NCI-H2081 (cell line): ENCODE measurements around the gene REN.

ENCODE experiments used
- DNase-seq, 2 experiments: peaks; one replicate each; lab custom pipeline; 2025; lab: John Stamatoyannopoulos, UW

REN gene

DNA sequence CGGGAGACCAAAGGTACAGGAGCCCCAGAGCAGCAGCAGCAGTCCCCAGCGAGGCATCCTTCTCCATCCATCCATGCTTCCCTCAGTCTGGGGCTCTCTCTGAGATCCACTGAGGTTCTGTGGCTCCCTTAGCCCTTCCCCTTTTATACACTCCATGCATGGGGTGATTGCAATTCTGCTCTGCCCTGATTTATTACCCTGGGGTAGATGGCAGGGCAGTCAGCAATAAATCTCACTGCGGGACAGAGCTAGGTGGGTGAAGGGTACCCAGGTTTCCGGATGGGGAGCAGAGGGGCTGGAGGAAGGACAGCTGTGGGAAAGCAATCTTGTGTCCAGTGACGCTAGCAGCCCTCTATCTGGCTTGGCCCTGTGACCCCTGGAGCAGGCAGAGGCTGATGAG lies at the start of gene REN:
Gene REN, minus strand, starts transcription at position 119 of the 400 bp plus-strand sequence. Its CDS starts 44 bp downstream, at position 75.
- no peak for DNase-seq

DNA sequence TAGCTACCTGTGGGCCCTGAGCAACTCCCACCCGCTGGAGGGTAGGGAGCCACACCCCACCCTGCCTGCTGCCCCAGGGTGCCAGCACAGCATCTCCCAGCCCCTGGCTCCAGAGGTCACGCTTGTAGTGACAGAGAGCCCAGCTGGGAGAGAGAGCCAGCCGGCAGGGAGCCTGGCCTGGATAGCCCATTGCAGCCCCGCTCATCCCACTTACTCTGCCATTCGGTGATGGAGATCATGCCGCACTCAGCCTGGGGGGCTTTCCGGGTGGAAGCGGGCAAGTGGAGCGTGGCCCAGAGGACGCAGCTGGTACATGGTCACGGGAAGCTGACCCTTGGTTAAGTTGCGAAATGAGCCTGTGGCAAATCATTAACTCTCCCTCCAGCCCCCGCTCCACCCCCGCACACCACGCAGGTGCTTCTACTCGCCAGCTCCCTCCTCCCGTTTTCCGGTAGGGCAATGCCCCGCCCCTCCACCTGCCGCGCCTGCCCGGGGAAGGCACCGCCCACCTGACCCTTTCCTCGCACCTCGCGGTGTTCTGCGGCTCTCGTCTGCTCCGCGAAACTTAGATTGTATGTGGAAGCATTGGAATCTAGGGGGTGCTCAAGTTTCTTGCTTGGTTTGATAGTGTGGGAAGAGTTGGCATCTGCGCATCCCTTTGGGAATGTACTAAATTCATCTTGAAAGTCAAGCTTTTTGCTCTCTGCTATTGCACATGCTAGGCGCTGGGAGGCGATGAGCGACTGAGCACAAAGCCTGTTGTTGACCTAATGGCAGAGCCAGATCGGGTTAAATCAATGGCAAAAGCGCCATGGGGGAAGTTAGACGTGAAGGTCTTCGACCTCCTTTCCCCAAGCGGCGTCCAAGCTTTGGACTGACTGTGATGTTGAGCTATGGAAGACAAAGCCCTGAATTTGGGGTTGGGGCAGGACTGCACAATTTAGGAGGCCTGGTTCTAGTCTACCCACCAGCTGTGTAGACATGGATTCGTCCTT lies 47.8 kb upstream of the REN start, which contains the start of gene GOLT1A:
Gene GOLT1A, minus strand, starts transcription at position 321 of the 995 bp plus-strand sequence. Its CDS starts 82 bp downstream, at position 239.
- no peak for DNase-seq

GRCh38 chr1:204212715-204213114 lies 46.6 kb upstream of the REN start:
- no peak for DNase-seq

- no peak for DNase-seq
Observed at GRCh38 chr1:204211046-204211445, 44.9 kb upstream of the REN start.

DNA sequence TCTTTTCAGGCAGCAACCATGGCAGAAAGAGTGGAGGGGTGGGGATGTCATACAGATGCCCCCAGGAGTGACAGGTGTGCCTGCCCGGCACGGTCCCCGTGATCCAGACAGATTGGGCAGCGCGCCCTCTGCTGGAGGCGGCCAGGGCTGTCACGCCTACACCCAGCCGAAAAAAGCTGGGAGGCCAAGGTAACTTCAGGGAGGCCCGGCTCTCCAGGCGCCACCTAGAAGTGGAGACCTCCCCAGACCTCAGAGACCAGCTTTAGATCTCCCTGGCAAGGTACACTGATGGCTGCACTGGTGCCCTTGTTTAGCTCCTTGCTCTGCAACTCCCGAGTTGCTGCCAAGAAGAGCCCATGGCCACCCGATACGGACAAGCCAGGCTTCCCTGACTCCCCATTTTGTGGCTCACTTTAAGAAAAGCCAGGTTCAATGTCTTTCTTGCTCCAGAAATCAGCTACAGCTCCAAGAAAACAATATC lies 41.0 kb upstream of the REN start:
- peak; percentile 19 to 47 for DNase-seq

DNA sequence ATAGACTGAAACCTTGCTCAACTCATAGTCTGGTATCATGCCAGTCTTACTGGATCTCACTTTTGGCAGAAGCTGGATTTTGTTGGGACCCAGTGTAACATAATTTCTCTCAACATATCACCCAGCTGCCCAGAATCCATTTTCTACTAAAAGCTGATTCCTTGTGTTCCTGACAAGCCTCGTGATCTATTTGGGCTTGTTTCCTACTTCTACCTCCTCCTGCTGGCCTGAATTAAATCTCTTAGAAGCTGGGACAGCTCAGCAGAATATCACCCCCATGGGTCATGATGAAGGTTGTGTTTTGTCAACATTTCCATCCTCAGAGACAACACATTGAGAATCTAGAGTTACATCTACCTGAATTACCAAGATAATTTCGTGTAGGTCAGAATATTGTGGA lies 40.0 kb upstream of the REN start:
- DNase-seq: no peak

DNA sequence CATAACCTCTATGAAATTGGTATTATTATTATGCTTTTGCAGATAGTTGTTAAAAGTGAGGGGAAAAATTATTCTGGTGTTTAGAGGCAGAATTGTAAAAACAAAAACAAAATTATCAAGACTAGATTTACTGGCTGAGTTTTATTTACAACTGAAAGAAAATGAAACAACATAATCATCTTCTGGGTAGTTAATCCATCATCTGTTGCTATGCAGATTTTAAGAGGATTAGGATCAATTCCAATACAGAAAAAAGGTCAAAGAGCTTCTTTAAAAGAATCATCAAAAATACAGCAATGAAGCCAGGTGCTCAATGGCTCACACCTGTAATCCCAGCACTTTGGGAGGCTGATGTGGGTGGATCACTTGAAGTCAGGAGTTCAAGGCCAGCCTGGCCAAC lies 39.3 kb upstream of the REN start:
- DNase-seq: no peak

DNA sequence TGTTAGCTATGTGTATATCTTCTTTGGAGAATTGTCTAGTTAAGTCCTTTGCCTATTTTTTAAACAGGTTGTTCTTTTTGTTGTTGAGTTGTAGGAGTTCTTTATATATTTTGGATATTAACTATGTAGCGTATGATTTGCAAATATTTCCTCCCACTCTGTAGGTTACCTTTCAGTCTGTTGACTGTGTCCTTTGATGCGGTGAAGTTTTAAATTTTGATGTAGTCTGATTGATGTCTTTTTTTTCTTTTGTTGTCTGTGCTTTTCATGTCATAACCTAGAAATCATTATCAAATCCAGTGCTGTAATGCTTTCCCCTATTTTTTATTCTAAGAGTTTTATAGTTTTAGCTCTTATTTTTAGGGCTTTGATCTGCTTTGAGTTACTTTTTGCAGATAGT lies 38.8 kb upstream of the REN start:
- no peak for DNase-seq

DNA sequence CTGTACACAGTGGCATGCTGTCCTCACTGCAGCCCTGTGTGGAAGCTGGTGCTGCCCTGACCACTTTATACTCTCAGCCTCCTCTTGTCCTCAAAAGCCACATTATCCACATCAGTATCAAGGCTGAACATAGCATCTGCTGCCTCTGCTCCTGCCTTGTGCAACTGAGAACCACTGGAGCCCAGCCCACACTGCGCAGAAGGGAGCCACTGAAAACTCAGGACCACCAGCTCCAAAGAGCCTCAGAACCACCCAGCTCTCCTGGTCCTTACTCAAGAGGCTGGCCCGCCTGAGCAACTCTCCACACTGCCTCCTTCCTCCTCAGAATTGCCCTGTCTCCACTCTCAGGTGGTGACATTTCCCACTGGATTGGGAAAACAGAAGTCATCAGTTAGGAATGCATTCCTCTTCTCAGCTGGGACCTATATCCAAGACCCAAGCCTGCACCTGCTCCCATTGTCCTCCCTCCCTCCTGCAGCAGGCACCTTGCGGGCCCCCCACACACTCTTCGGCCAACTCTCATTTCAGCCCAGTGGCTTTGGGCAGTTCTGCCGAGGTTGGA lies 37.1 kb upstream of the REN start:
- DNase-seq: no peak

DNA sequence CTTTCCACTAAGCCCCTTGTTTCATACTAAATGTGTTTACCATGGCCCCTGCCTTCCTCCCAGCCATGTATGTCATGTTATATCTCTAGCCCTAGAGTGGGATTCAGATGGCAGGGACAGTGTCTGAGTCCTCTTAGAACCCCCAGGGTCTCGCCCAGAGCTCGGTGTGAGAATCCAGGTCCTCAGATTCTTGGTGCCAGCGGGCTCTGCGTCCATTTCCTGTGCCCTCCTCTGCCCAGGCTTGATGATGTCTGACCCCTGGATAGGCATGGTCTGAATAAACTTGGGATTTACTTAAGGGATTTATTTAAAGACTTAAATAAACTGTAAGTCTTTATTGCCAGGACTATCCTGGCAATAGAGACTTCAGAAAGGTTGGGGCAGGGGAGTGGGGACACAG lies 36.3 kb upstream of the REN start:
- no peak for DNase-seq

- DNase-seq: no peak
Observed at GRCh38 chr1:204201348-204202040, 35.4 kb upstream of the REN start.

DNA sequence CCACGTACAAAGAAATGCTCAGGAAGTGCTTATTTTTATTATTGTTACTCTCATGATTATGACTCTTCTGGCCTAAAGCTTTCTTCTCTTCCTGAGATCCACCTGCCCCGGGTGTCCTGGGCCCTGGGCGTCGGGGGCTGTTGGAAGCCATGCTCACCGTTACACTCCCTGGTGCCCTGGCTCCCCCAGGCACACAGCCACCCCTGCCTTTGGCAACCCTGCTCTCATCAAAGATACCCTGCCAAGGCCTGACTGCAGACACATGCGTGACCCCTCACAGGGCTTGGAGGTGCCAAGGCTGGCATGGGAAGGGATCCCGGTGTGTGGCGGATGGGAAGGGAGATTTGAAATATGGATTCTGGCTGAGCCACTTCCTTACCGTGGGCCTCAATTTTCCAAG lies 33.4 kb upstream of the REN start:
- no peak for DNase-seq

DNA sequence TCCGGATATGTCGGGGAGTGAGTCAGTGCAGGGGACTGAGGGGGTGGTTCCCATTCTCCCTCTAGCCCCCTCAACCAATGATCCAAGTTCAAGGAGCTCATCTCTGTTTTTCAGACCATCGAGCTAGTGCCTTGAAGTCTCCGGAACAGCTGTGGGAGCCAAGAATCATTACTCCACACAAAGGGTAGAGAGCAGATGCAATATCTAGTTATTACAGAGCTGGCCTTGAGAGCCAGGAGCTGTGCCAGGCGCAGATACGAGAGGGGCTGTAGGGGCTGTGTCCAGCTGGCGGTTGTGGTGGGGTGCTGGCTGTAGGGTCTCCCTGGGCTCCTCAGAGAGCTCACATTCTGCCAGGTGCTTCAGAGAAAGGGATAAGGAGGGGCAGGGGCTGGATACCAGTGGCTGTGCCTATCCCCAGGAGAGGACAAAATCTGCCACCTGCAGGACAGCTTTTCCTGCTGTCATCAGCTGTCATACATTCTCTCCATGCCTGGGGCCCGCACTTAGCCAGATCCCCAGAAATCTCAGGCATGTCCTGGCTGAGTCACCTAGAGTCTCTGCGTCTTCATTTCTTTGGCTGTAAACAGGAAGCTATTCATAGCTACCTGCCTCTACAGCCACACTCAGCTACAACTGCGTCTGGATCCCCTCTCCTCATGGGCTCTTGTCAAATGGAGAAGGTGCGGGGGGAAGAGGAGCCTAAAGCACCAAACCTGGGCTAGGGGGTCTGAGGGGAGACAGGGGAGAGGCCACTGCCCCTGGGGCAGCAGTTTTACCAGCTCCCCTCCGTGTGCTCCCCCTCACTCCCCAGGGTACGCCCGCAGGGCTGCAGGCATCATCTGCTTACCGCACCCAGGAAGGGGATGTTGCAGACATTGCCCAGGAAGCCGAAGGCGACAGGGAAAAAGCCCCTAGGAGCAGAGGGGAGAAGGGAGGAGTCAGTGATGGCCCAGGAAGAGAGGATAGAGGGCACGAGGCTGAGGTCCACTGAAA lies 32.5 kb upstream of the REN start:
- no peak for DNase-seq

- DNase-seq: no peak
Observed at GRCh38 chr1:204197068-204197467, 30.9 kb upstream of the REN start.

- DNase-seq: no peak
Observed at GRCh38 chr1:204196068-204196795, 30.1 kb upstream of the REN start, which contains the start of gene KISS1. KISS1 (minus strand) TSS chr1:204196491; CDS start chr1:204192876, 3,615 bp downstream.

DNA sequence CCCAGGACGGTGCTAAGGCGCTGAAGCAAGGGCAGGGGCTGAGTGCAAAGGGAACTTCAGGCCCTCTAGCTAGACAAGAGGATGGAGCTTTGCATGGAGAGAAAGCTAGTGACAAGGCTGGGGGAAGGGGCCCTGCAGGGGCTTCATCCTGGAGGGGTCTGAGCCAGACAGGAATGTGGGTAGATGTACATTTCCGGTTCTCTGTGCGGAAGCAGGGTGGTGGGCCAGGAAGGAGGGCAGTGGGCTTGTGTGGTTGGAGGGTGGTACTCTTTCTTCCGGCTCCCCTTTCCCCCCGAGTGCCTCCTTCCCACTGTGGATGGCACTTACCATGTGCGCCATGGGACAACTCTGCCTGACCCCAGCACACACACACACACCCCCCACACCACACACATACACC lies 28.6 kb upstream of the REN start:
- no peak for DNase-seq

- no peak for DNase-seq
Observed at GRCh38 chr1:204194080-204194479, 27.9 kb upstream of the REN start.

DNA sequence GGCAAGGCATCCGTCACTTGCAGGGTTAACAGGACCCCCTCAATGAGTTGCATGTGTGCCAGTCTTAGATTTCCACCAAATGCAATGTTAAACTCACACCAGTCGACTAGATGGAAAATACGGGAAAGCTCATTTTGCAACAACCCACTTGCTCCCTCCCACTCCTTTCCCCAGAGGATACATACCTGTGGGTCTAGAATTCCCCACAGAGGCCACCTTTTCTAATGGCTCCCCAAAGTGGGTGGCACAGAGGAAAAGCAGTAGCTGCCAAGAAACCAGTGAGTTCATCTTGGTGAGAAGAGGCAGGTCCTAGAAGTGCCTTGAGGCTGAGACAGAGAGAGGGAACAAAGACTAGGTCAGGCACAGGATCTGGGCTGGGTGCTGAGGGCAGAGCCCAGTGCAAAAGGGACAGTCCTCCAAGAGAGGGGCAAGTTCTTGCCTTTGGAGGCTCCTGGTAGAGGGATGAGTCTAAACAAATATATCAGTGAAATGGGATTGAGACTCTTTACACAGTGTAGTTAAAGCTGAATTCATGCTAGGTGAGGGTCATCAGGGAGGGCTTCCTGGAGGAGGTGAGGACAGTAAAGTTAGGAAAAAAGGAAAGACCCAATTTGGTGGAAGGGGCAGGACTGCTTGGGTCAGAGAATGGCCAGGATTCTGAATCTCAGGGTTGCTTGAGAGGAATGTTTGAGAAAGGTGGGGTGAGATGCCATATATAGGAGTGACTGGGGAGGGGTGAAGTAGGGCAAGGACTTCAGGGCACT lies 26.6 kb upstream of the REN start:
- no peak for DNase-seq

GRCh38 chr1:204192046-204192445 lies 25.9 kb upstream of the REN start:
- no peak for DNase-seq

DNA sequence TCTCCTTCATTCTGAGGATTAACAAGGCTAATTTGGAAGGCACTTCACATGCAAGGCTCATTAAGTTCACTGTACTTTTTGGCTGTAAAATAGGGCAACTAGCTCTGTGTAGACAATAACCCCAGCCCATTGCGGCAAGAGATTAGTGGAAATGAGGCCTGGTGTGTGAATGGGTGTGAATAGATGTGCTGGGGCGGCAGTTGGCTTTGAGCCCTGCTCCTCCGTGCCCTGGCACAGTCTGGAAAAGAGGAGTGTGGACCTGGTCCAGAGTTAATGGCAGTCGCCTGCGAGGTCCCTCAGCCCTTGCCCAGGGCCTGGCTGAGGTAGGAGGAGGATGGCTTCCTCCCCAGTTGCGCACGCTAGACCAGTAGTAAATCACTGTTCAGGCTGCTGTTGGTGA lies 25.3 kb upstream of the REN start:
- peak in 1 of 2 experiments; percentile 43 for DNase-seq
